Measurements from ENCODE around the gene NUS1. TPM values are rescaled to one million over a fixed set of nuclear protein-coding genes. Genes with fewer than 3 reads are reported as not detected.
"Not testable (repeated sequence)": the region's sequence is repeated elsewhere in the genome, so short reads cannot be mapped to it uniquely, and the experiment has no call there.

Gene NUS1
- 36.5 and 42.1 TPM in 2 replicates for total RNA-seq (ENCODE audit: low replicate concordance)
- long read RNA-seq, full-length matches to known transcripts, result 8 of 27 reads
- long read RNA-seq, partial matches to known transcripts, result 15 of 27 reads
- long read RNA-seq, other reads (novel, unspliced or antisense), result 4 of 27 reads

DNA sequence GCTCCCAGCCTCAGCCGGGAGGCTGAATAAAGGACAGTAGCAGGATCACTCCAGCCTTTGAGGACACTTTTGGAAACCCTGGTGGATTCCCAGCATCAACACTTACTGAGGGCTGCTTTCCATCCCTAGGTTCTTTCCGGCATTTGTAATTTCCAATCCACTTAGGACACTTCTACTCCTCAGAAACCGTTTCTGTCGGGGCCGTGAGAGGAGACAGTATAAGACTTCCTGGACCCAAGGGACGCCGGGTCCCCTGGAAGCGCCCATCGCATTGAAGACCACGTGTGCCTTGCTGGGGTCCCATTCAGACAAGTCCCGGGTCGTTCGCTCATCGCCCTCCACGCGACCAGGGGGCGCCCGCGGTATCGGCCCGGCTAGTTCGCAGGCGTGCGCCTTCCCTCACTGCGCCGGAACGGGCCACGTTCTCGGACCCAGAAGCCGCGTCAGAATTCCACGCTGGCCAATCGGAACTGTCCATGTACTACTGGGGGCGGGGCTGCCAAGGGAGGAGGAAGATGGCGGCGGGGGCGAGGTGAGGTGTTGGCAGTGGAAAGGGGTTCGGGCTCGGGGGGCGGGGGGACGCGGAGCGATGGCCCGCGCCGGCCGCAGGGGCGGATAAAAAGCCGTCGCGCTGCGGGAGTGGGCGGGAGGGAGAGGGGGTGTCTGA is at the start of gene NUS1:
TSS of gene NUS1 (plus strand) at position 479 of the 667 bp plus-strand sequence. CDS start 202 bp downstream, outside the sequence.
- Mint-ChIP-seq H3K36me3 (peaks cover 24% of the 10 kb centered on the region), H3K4me1 (ENCODE audit: unreplicated experiment) (peaks cover 26% of the 10 kb centered on the region), H3K27ac (peak within 1 kb of the TSS; percentile 95), H3K27me3 (no peaks in the 10 kb centered on the region), H3K4me3 (peak within 1 kb of the TSS; percentile 96), H3K9me3 (no peaks in the 10 kb centered on the region)
- DNase-seq (ENCODE audit: extremely low spot score, unreplicated experiment), result peak; percentile 98
- TF ChIP-seq, protein P1, sequence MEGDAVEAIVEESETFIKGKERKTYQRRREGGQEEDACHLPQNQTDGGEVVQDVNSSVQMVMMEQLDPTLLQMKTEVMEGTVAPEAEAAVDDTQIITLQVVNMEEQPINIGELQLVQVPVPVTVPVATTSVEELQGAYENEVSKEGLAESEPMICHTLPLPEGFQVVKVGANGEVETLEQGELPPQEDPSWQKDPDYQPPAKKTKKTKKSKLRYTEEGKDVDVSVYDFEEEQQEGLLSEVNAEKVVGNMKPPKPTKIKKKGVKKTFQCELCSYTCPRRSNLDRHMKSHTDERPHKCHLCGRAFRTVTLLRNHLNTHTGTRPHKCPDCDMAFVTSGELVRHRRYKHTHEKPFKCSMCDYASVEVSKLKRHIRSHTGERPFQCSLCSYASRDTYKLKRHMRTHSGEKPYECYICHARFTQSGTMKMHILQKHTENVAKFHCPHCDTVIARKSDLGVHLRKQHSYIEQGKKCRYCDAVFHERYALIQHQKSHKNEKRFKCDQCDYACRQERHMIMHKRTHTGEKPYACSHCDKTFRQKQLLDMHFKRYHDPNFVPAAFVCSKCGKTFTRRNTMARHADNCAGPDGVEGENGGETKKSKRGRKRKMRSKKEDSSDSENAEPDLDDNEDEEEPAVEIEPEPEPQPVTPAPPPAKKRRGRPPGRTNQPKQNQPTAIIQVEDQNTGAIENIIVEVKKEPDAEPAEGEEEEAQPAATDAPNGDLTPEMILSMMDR (conservative IDR thresholded peaks at IDR 0.05), result peak; percentile 80

DNA sequence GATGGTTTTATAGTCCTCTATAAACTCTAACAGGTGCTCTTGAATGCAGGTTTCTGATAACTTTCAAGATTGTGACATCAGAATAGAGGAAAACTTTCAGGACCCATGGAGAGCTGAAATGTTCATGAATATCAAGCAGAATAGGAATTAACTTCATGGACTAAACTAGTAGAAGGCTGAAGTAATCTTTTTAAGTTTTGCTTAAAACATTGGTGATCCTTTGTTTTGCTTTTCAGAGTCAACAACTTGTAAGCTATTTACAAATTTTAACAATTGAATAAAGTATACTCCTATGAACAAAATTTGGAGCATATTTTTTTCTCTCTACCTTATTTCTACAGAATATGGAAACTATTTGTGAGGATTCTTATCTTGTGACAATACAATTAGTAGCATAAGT is 47.7 kb upstream of the NUS1 start:
- no peak for DNase-seq (ENCODE audit: extremely low spot score, unreplicated experiment)
- Mint-ChIP-seq H3K27ac (no peak overlapping the region), H3K9me3 (peaks cover 9% of the 10 kb centered on the region), H3K27me3 (no peaks in the 10 kb centered on the region), H3K4me1 (ENCODE audit: unreplicated experiment) (no peaks in the 10 kb centered on the region), H3K36me3 (peaks cover 10% of the 10 kb centered on the region), H3K4me3 (no peak overlapping the region)
- TF ChIP-seq, protein P1 (conservative IDR thresholded peaks at IDR 0.05), result no peak

DNA sequence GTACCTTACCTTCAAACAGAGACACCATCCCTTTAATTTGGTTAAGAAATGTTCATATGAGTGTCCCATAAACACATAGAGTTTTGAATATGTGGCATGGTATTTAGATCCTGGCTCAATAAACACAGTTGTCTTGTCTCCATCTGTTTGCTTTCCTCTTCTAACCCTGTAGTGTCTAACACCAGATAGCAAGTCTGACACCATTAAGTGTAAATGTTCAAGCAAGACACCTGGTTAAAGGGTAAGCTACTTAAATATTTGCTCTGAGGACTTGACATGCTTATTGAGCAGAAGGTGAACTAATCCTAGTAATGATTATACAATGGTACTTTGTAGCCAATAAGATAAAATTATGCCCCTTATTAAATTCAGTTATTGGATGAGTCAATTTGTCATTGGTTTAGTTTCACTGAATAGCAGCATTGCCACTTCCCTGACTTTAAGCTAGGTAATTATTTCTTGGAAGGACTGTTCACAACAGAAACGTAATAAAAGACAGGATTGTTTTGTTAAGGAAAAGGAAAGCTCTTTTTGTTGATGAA is 46.1 kb upstream of the NUS1 start:
- Mint-ChIP-seq H3K9me3 (peaks cover 9% of the 10 kb centered on the region), H3K27ac (no peak overlapping the region), H3K4me3 (no peak overlapping the region), H3K36me3 (peaks cover 10% of the 10 kb centered on the region), H3K27me3 (no peaks in the 10 kb centered on the region), H3K4me1 (ENCODE audit: unreplicated experiment) (no peaks in the 10 kb centered on the region)
- TF ChIP-seq, protein P1 (conservative IDR thresholded peaks at IDR 0.05), result no peak
- DNase-seq (ENCODE audit: extremely low spot score, unreplicated experiment), result no peak

DNA sequence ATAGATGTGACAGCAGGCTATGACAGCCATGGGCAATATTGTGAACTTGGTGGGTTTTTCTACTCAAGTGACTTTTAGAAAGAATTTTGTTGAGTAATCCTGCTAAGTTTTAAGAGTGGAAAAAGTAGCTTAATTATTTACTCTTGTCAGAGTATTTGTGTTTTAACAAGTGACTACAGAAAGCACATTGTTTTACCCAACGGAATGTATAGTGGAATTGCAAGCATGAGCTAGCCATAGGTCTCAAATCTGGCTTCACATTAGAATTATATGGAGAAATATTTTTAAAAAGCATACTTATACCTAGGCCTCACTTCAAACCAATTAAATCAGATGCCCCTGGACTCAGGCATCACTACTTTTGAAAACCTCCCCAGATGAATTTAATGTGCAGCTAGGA is 37.5 kb upstream of the NUS1 start:
- Mint-ChIP-seq H3K27me3 (no peaks in the 10 kb centered on the region), H3K4me1 (ENCODE audit: unreplicated experiment) (no peaks in the 10 kb centered on the region), H3K9me3 (no peaks in the 10 kb centered on the region)

DNA sequence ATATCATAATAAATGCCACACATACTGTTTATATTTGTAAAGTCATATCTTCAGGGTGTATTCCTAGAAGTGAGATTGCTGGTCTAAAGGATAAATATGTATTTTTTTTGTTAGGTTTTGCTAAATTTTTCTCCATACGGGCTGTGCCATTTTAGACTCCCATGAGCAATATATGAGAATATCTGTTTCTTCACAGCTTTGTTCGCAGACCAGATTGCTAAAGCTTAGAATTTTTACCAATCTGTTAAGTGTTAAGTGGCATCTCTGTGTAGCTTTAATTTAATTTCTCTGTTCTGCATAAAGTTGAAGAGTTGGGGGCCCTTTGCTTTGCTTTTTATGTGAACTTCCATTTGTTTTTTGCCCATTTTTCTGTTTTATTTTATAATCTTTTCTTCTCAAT is 32.3 kb upstream of the NUS1 start:
- H3K27me3 Mint-ChIP-seq, result no peaks in the 10 kb centered on the region
- no peak overlapping the region for H3K27ac Mint-ChIP-seq

More for the DNA sequence above, 37.5 kb upstream of the NUS1 start:
- Mint-ChIP-seq H3K36me3 (no peaks in the 10 kb centered on the region), H3K4me3 (no peak overlapping the region), H3K27ac (peak overlapping the region; percentile 75)
- TF ChIP-seq, protein P1 (conservative IDR thresholded peaks at IDR 0.05), result no peak
- DNase-seq (ENCODE audit: extremely low spot score, unreplicated experiment), result no peak

DNA sequence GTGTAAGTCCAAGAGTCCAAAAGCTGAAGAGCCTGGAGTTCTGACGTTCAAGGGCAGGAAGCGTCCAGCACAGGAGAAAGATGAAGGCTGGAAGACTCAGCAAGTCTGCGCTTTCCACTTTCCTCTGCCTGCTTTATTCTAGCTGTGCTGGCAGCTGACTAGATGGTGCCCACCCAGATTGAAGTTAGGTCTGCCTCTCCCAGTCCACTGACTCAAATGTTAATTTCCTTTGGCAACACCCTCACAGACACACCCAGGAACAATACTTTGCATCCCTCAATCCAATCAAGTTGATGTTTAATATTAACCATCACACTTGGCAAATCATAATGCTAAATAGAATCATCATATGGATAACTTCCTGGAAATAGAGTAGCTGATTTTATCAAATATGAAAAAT is 23.3 kb upstream of the NUS1 start:
- not testable (repeated sequence) for H3K36me3 Mint-ChIP-seq

More for the DNA sequence above, 32.3 kb upstream of the NUS1 start:
- TF ChIP-seq, protein P1 (conservative IDR thresholded peaks at IDR 0.05), result no peak
- Mint-ChIP-seq H3K9me3 (no peaks in the 10 kb centered on the region), H3K36me3 (no peaks in the 10 kb centered on the region), H3K4me1 (ENCODE audit: unreplicated experiment) (no peaks in the 10 kb centered on the region), H3K4me3 (no peak overlapping the region)
- DNase-seq (ENCODE audit: extremely low spot score, unreplicated experiment), result no peak

More for the DNA sequence above, 23.3 kb upstream of the NUS1 start:
- not testable (repeated sequence) for H3K4me3 Mint-ChIP-seq; H3K27me3 Mint-ChIP-seq; DNase-seq (ENCODE audit: extremely low spot score, unreplicated experiment); H3K27ac Mint-ChIP-seq; H3K9me3 Mint-ChIP-seq; H3K4me1 Mint-ChIP-seq (ENCODE audit: unreplicated experiment)

All from type B pancreatic cell (in vitro differentiated cells).